ENCODE data around the gene GBP3.
"Not testable (repeated sequence)": the region's sequence is repeated elsewhere in the genome, so short reads cannot be mapped to it uniquely, and the experiment has no call there.

The GBP3 gene

GRCh38 chr1:89041119-89041641 is 18.5 kb upstream of the GBP3 start:
- DNase-seq, result peak in 1 of 5 donors; percentile 86

GRCh38 chr1:89040315-89040626 is 17.6 kb upstream of the GBP3 start:
- no peak for DNase-seq

- no peak for DNase-seq
These were observed 14.5 kb upstream of the GBP3 start for GRCh38 chr1:89037186-89037585.

GRCh38 chr1:89035080-89035479 is 12.4 kb upstream of the GBP3 start:
- DNase-seq, result no peak

GRCh38 chr1:89034004-89034403 is 11.3 kb upstream of the GBP3 start:
- DNase-seq, result peak in 1 of 5 donors; percentile 22

GRCh38 chr1:89029051-89029450 is 6.4 kb upstream of the GBP3 start:
- not testable (repeated sequence) for DNase-seq

- DNase-seq, result no peak
These were observed 3.3 kb upstream of the GBP3 start for GRCh38 chr1:89025928-89026327.

GRCh38 chr1:89023026-89023425 is 360 bp upstream of the GBP3 start:
- no peak for DNase-seq

GRCh38 chr1:89018318-89018717 is 4.3 kb downstream of the GBP3 start:
- DNase-seq, result not testable (repeated sequence)

- DNase-seq, result no peak
These were observed 14.2 kb downstream of the GBP3 start for GRCh38 chr1:89008511-89008910.

- no peak for DNase-seq
These were observed 17.1 kb downstream of the GBP3 start for GRCh38 chr1:89005286-89006151.

- DNase-seq, result not testable (repeated sequence)
These were observed 20.5 kb downstream of the GBP3 start for GRCh38 chr1:89002176-89002575.

GRCh38 chr1:89001510-89001909 is 21.2 kb downstream of the GBP3 start:
- no peak for DNase-seq

GRCh38 chr1:88998716-88999115 is 23.9 kb downstream of the GBP3 start:
- peak in 1 of 5 donors; percentile 78 for DNase-seq

GRCh38 chr1:88990426-88990825 is 32.2 kb downstream of the GBP3 start:
- no peak for DNase-seq

GRCh38 chr1:88985692-88986091 is 37.0 kb downstream of the GBP3 start:
- no peak for DNase-seq

GRCh38 chr1:88985032-88985431 is 37.6 kb downstream of the GBP3 start:
- no peak for DNase-seq

GRCh38 chr1:88984569-88984968 is 38.1 kb downstream of the GBP3 start:
- DNase-seq, result no peak

GRCh38 chr1:88983791-88984559 is 38.7 kb downstream of the GBP3 start:
- DNase-seq, result peak in 4 of 5 donors; percentile 21 to 60 (median 34)

GRCh38 chr1:88982055-88982454 is 40.6 kb downstream of the GBP3 start:
- peak in 1 of 5 donors; percentile 47 for DNase-seq

- not testable (repeated sequence) for DNase-seq
These were observed 41.2 kb downstream of the GBP3 start for GRCh38 chr1:88981506-88981905.

GRCh38 chr1:88980870-88981269 is 41.8 kb downstream of the GBP3 start:
- no peak for DNase-seq

GRCh38 chr1:88979749-88980116 is 42.9 kb downstream of the GBP3 start:
- no peak for DNase-seq

Data from T-helper 1 cell (primary cell).